HCT116 (cell line): ENCODE data around the gene ANKFN1. TPM values are rescaled to one million over a fixed set of nuclear protein-coding genes. Genes with fewer than 3 reads are reported as not detected.

Experiments
- ATAC-seq: fragments of 200-7000 bp; cut with Tn5 transposase; 2 replicates; pipeline ENCODE4 v1.9.1; 2020; ENCODE audit warnings: mild to moderate bottlenecking, moderate library complexity
- BruUV-seq: library from RNA; stranded (reverse); fragments of 400-500 nt; replicated peaks from 2 replicates; lab custom pipeline; 2021; lab: Mats Ljungman, UMichigan
- CTCF ChIA-PET: fragments of 300-600 bp; sonication (Branson Sonifier 250); formaldehyde crosslinking; loops from one replicate; lab custom pipeline; 2021; ENCODE audit warnings: antibody characterized with exemption; lab: Charles Lee
- POLR2A ChIA-PET: fragments of 300-600, 350-600 bp; sonication (Branson Sonifier 250); formaldehyde crosslinking; loops from one replicate; lab custom pipeline; 2021; ENCODE audit warnings: antibody characterized with exemption; lab: Charles Lee
- RAD21 ChIA-PET, 2 experiments: fragments of 300-600 bp; sonication (Branson Sonifier 250); formaldehyde crosslinking; loops; one replicate each; lab custom pipeline; 2023; ENCODE audit warnings: low total read pairs in 2 of 2; ENCODE audit not compliant: uncharacterized antibody in 2 of 2, unreplicated experiment in 2 of 2, low non-redundant PET in 1 of 2; lab: Charles Lee
- DNase-seq: peaks from one replicate; pipeline ENCODE4 v3.0.0-alpha.2; 2010; ENCODE audit warnings: low read depth, low spot score
- H2AFZ ChIP-seq: fragments of 200-600 bp; shearing (Covaris generic), sonication (generic); 2 replicates; pipeline ENCODE4 v1.6.1; 2017; ENCODE audit warnings: low read depth, mixed run types, mixed read lengths, antibody characterized with exemption, low read length; ENCODE audit not compliant: poor library complexity, severe bottlenecking
- H3K27ac ChIP-seq: 2 replicates; pipeline ENCODE4 v1.5.1; 2012; ENCODE audit warnings: low read depth, low read length
- H3K27me3 ChIP-seq: fragments of 200-600 bp; sonication (generic); 2 replicates; pipeline ENCODE4 v1.6.1; 2016; ENCODE audit warnings: mixed run types, low read length, mixed read lengths; ENCODE audit not compliant: insufficient read depth
- H3K36me3 ChIP-seq, 2 experiments: fragments of 200-500 bp in 1 of 2; fragments of 200-600 bp in 1 of 2; sonication (Bioruptor generic) in 1 of 2; sonication (generic) in 1 of 2; 2 replicates each; pipeline versions ENCODE4 v1.5.1 to v1.6.1; 2014 to 2016; ENCODE audit warnings: low read length in 2 of 2, inconsistent platforms in 1 of 2, mixed read lengths in 1 of 2, mixed run types in 1 of 2; ENCODE audit not compliant: insufficient read depth in 2 of 2, control insufficient read depth in 1 of 2
- H3K4me1 ChIP-seq, 2 experiments: fragments of 200-600 bp in 1 of 2; sonication (generic) in 1 of 2; 2 replicates each; pipeline versions ENCODE4 v1.5.1 to v1.6.1; 2012 to 2017; ENCODE audit warnings: low read length in 2 of 2, inconsistent platforms in 1 of 2, mild to moderate bottlenecking in 1 of 2, mixed read lengths in 1 of 2, mixed run types in 1 of 2, moderate library complexity in 1 of 2; ENCODE audit not compliant: insufficient read depth in 2 of 2, control insufficient read depth in 1 of 2
- H3K4me2 ChIP-seq: fragments of 200-600 bp; sonication (generic); 2 replicates; pipeline ENCODE4 v1.6.1; 2017; ENCODE audit warnings: mixed run types, low read length, mixed read lengths
- H3K4me3 ChIP-seq, 2 experiments: fragments of 200-600 bp in 1 of 2; sonication (generic) in 1 of 2; replicated peaks in 1 of 2; 2 replicates each; pipeline ENCODE4 v1.5.1; 2011 to 2016; ENCODE audit warnings: low read length in 2 of 2, control low read depth in 1 of 2, low read depth in 1 of 2, mild to moderate bottlenecking in 1 of 2, mixed read lengths in 1 of 2, mixed run types in 1 of 2
- H3K79me2 ChIP-seq: fragments of 200-600 bp; sonication (generic); 2 replicates; pipeline ENCODE4 v1.6.1; 2017; ENCODE audit warnings: mild to moderate bottlenecking, mixed run types, low read length, moderate library complexity, mixed read lengths; ENCODE audit not compliant: insufficient read depth
- H3K9ac ChIP-seq: fragments of 200-600 bp; sonication (generic); 2 replicates; pipeline ENCODE4 v1.6.1; 2016; ENCODE audit warnings: low read length, mixed read lengths
- H3K9me2 ChIP-seq: fragments of 200-600 bp; sonication (generic), shearing (Covaris generic); 2 replicates; pipeline ENCODE4 v1.6.1; 2017; ENCODE audit warnings: mixed run types, mild to moderate bottlenecking, moderate library complexity; ENCODE audit not compliant: insufficient read depth
- H3K9me3 ChIP-seq, 2 experiments: fragments of 200-500 bp in 1 of 2; fragments of 200-600 bp in 1 of 2; sonication (Bioruptor generic) in 1 of 2; sonication (generic) in 1 of 2; 2 replicates each; pipeline ENCODE4 v1.6.1; 2014 to 2017; ENCODE audit warnings: low read length in 2 of 2, mixed read lengths in 2 of 2, inconsistent platforms in 1 of 2, low read depth in 1 of 2, mild to moderate bottlenecking in 1 of 2, mixed run types in 1 of 2, moderate library complexity in 1 of 2; ENCODE audit not compliant: control insufficient read depth in 1 of 2, insufficient read depth in 1 of 2
- H4K20me1 ChIP-seq: fragments of 200-600 bp; sonication (generic), shearing (Covaris generic); 2 replicates; pipeline ENCODE4 v1.6.1; 2017; ENCODE audit warnings: mixed run types, mild to moderate bottlenecking, moderate library complexity; ENCODE audit not compliant: insufficient read depth
- ELF1 ChIP-seq: IDR thresholded peaks from 2 replicates; pipeline ENCODE4 v1.6.1; 2012; ENCODE audit warnings: low read depth, borderline replicate concordance
- REST ChIP-seq: IDR thresholded peaks from 2 replicates; pipeline ENCODE4 v1.6.1; 2012; ENCODE audit warnings: low read depth
- ZBTB33 ChIP-seq: IDR thresholded peaks from 2 replicates; pipeline ENCODE4 v1.6.1; 2011; ENCODE audit warnings: mild to moderate bottlenecking, low read length, moderate library complexity; ENCODE audit not compliant: insufficient replicate concordance; ENCODE audit errors: extremely low read depth
- intact Hi-C: fragments of 100-400 bp; cut with micrococcal nuclease; formaldehyde crosslinking; loops from 2 replicates; pipeline ENCODE4 v1.10.0; 2022
- total RNA-seq: library from RNA; stranded (reverse); gene quantifications from one replicate; pipeline ENCODE4 v1.2.1, GENCODE V29; 2021; ENCODE audit not compliant: unreplicated experiment
- TF ChIP-seq, protein P1 (sequence below), 3 experiments: fragments of 200-600 bp in 1 of 3; sonication (generic) in 1 of 3; IDR thresholded peaks in 2 of 3; conservative IDR thresholded peaks in 1 of 3; 2 replicates each; pipeline ENCODE4 v1.5.1; 2012 to 2017; ENCODE audit warnings: low read depth in 2 of 3, low read length in 2 of 3, antibody characterized with exemption in 1 of 3, borderline replicate concordance in 1 of 3, control low read depth in 1 of 3, mild to moderate bottlenecking in 1 of 3, mixed read lengths in 1 of 3, mixed run types in 1 of 3, moderate library complexity in 1 of 3; ENCODE audit not compliant: insufficient read depth in 1 of 3

ANKFN1 gene
- total RNA-seq, 1 experiment from 2014 or later = 1.1 TPM

DNA sequence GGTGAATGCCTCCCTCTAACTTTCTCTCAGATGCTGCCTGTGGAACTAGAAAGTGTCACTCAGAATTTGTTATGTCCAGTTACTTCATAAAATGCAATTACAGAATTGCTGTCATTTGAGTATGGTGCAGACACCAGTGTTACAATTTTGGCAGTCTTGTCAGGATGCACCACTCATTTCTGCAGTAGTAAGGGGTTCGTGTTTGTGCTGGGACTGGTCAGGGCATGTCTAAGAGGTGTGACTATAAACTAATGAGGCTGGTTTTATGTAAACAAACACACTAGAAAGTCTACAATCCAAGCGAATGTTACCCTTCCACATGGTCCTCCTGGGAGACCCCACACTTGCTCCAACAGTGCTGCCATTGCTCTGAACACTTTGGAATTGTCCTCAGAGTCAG, 206.2 kb downstream of the ANKFN1 start:
- Histone ChIP-seq H3K4me2 (no peak overlapping the region), H3K9me3 (no peaks in the 10 kb centered on the region), H3K4me1 (peaks cover 0 to 5% of the 10 kb centered on the region in 2 experiments; a peak in 1 of 4 replicates), H3K9me2 (no peaks in the 10 kb centered on the region), H3K27me3 (peaks cover 5% of the 10 kb centered on the region; the same call in 1 of the 2 replicates), H4K20me1 (no peaks in the 10 kb centered on the region), H3K36me3 (no peaks in the 10 kb centered on the region), H2AFZ (no peak overlapping the region), H3K27ac (no peak overlapping the region), H3K79me2 (no peaks in the 10 kb centered on the region), H3K9ac (no peak overlapping the region), H3K4me3 (no peak overlapping the region)
- ChIA-PET POLR2A (no interaction called here), RAD21 (no interaction called here), CTCF (no interaction called here)
- no TSS peak for BruUV-seq
- no peak for DNase-seq
- intact Hi-C loops = no loop called here
- TF ChIP-seq ELF1 (no peak), REST (no peak), ZBTB33 (no peak)
- TF ChIP-seq, protein P1, sequence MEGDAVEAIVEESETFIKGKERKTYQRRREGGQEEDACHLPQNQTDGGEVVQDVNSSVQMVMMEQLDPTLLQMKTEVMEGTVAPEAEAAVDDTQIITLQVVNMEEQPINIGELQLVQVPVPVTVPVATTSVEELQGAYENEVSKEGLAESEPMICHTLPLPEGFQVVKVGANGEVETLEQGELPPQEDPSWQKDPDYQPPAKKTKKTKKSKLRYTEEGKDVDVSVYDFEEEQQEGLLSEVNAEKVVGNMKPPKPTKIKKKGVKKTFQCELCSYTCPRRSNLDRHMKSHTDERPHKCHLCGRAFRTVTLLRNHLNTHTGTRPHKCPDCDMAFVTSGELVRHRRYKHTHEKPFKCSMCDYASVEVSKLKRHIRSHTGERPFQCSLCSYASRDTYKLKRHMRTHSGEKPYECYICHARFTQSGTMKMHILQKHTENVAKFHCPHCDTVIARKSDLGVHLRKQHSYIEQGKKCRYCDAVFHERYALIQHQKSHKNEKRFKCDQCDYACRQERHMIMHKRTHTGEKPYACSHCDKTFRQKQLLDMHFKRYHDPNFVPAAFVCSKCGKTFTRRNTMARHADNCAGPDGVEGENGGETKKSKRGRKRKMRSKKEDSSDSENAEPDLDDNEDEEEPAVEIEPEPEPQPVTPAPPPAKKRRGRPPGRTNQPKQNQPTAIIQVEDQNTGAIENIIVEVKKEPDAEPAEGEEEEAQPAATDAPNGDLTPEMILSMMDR (IDR thresholded peaks at IDR 0.05 in 2 of 3, conservative IDR thresholded peaks at IDR 0.05 in 1 of 3; ENCODE audit: borderline replicate concordance in 1 of 3, insufficient read depth in 1 of 3, low read depth in 2 of 3, low read length in 2 of 3) = no peak
- ATAC-seq = no peak
